CD4-positive, alpha-beta T cell treated with Interleukin-17A for 4 hours (primary cell): ENCODE data around the gene DNAJC27.
A peak's percentile ranks its signal among the peaks of the same experiment; 100 is the strongest.

Experiments
- DNase-seq: peaks from one replicate; pipeline ENCODE4 v3.0.0-alpha.2; 2020; ENCODE audit warnings: mixed read lengths

The DNAJC27 gene

DNA sequence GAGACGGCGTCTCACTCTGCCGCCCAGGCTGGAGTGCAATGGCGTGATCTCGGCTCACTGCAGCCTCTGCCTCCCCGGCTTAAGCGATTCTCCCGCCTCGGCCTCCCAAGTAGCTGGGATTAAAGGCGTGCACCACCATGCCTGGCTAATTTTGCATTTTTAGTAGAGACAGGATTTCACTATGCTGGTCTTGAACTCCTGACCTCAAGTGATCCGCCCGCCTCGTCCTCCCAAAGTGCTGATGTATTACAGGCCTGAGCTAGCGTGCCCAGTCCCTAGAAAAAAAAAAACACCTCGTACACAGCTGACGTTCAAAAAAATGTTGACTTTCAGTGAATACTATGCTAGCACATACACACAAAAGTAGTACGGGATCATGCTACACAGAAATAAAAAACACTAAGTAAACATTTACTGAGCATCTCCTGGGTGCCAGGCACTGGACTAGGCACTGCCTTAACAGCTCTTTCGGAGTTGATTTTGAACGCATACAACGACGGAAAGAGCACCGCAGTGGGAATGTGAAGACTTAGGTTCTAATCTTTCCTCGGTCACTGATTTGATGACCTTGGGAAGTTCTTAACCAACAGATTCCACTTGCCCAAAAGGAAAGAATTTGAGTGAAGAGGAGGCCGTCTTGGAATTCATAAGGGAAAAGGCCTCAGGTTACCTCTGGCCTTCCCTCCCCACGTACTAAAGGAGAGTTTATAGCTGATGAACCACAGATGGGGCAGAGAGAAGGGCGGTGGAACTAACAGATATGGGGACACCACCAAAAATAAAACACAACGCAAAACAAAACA is 1.1 kb downstream of the DNAJC27 start:
- no peak for DNase-seq

DNA sequence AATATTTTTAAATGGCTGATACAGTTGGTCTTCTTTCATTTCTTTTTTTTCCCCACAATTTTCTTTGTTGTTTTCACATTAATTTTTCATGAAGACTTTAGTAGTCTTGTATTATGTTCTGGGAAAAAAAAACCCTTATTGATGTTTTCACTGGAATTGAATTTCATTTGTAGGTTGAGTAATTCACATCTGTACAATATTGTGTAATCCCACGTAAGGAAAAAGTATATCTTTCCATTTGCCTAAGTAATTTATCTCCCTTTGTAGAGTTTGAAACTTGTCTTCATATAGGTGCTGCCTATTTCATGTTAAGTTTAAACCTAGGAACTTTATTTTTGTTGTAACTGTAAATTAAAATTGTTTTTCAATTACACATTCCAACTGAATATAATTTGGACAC is 2.0 kb downstream of the DNAJC27 start:
- DNase-seq: no peak

DNA sequence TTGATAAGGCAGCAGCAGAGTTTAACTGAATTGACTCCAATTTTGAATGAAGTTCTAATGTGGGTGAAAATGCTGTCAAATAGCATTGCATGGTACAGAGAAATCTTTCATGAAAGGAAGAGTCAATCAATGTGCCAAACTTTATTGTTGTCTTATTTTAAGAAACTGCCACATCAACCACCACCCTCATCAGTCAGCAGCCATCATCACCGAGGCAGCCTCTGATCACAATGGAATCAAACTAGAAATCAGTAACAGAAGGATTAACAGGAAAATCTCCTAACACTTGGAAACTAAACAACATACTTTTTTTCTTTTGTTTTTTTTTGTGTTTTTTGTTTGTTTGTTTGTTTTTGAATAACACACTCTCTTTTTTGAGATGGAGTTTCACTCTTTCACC is 9.9 kb downstream of the DNAJC27 start:
- DNase-seq: no peak

DNA sequence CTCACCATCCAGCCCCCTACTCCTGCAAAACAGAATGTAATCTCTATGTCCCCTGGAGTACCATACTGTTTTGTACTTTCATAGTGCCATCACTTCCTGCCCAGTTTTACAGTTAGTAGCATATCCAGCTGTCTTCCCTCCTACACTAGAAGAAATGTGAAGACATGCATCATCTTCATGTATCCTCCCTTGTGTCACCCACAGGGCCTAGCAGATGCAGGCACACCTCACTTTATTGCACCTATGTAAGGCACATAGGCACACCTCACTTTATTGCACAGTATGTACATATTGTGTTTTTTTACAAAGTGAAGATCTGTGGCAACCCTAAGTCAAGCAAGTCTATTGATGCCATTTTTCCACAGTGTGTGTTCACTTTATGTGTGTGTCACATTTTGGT is 12.0 kb downstream of the DNAJC27 start:
- no peak for DNase-seq

GRCh38 chr2:24958411-24958935 is 13.3 kb downstream of the DNAJC27 start:
- DNase-seq: no peak

- no peak for DNase-seq
These were observed 13.8 kb downstream of the DNAJC27 start for GRCh38 chr2:24957976-24958375.

DNA sequence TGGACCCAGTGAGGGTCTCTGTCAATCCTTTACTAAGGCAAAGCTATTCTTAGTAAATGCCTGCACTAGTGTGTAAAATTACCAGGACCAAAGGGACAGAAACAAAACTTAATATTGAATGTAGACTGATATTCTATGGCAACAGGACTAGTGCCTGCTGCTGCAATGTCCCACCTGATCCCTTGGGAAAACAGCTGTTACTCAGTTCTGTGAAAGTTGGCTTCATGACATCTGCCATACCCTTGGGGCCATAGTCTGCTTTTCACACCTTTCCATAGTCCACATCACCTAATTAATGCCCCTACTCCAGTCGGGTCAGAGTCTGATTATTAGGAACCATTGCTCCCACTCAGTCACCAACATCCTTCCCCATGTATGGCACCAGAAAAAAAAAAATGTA is 14.5 kb downstream of the DNAJC27 start:
- DNase-seq: no peak

DNA sequence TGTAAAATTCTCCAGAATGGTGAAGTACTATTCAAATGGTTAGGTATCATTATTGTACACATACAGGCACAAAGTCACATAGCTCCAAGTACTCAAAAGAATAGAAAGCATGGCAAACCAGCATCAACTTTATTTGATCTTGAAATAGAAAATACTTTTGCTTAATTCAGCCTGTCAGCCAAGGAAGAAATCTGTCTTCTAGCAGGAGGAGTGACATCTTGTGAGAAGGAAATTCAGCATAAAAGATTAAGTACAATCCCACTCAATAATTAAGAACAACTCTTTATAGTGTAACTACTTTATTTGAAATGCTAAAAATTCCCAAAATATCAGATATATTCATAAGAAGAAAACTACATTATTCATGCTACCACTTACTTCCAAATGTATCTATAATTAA is 15.8 kb downstream of the DNAJC27 start:
- DNase-seq: no peak

GRCh38 chr2:24955232-24955631 is 16.5 kb downstream of the DNAJC27 start:
- DNase-seq: no peak

GRCh38 chr2:24950102-24950501 is 21.7 kb downstream of the DNAJC27 start:
- DNase-seq: no peak

DNA sequence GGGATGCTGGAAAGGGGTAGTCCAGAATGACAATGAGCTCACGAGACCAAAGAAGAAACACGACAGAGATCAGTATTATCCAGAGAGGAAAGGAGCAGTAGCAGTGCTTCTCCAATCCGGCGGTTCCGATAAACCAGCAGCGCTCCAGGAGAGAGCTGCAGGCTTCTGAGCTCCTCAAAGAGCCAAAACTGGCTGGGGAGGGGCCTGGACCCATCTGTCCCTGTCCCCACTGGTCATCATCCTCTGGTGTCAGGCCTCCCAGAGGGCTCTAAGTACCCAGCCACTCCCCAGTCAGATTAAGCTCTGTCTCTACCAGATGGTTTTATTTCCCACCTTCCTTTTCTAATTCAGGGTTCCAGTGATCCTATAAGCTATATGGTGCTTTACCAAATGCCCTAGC is 23.2 kb downstream of the DNAJC27 start:
- no peak for DNase-seq

- no peak for DNase-seq
These were observed 24.1 kb downstream of the DNAJC27 start for GRCh38 chr2:24947561-24948157.

GRCh38 chr2:24945907-24946306 is 25.8 kb downstream of the DNAJC27 start:
- no peak for DNase-seq

- no peak for DNase-seq
These were observed 28.2 kb downstream of the DNAJC27 start for GRCh38 chr2:24943427-24944053.

- DNase-seq: no peak
These were observed 32.4 kb downstream of the DNAJC27 start for GRCh38 chr2:24939353-24939752.

GRCh38 chr2:24937236-24937635 is 34.5 kb downstream of the DNAJC27 start:
- no peak for DNase-seq

GRCh38 chr2:24935145-24935544 is 36.6 kb downstream of the DNAJC27 start:
- no peak for DNase-seq

DNA sequence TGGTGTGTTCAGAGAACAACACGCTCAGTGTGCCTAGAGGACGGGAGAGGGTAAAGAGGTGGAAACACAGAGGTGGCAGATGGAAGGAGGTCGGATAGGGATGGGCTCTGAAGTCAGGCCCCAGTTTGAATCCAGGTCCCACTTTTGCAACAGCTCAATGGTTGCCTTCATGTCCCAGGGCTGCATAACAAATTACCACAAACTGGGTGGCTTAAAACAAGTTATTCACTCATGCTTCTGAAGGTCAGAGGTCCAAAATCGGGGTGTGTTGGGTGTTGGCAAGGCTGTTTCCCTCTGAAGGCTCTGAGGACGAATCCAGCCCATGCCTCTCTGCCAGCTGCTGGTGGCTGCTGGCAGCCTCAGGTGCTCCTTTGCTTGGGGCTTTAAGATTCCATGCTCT is 39.0 kb downstream of the DNAJC27 start:
- DNase-seq: no peak

GRCh38 chr2:24930768-24931167 is 41.0 kb downstream of the DNAJC27 start:
- DNase-seq: no peak

- no peak for DNase-seq
These were observed 42.5 kb downstream of the DNAJC27 start for GRCh38 chr2:24929230-24929629.

- no peak for DNase-seq
These were observed 43.7 kb downstream of the DNAJC27 start for GRCh38 chr2:24928036-24928435.

GRCh38 chr2:24926602-24927252 is 45.0 kb downstream of the DNAJC27 start:
- DNase-seq: peak; percentile 60

- no peak for DNase-seq
These were observed 45.5 kb downstream of the DNAJC27 start for GRCh38 chr2:24926220-24926601.

DNA sequence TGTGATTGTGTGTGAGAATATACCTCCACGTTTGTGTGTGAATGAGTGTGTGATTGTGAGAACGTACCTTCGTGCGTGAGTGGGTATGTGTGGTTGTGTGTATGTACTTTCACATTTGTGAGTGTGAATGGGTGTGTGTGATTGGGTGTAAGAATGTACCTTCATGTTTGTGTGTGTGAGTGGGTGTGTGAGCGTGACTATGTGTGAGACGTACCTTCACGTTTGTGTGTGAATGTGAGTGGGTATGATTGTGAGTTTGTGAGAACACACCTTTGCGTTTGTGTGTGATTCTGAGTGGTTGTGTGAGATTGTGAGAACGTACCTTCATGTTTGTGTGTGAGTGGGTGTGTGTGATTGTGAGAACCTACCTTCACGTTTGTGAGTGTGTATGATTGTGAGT is 45.9 kb downstream of the DNAJC27 start:
- DNase-seq: no peak
